Thyroid gland (tissue), 4 donors: ENCODE measurements around the gene FSTL4. TPM values are rescaled to one million over a fixed set of nuclear protein-coding genes. Genes with fewer than 3 reads are reported as not detected.

Source experiments
- DNase-seq, 2 donors: peaks; one replicate each; pipeline ENCODE4 v3.0.0-alpha.2; 2019
- H3K27ac ChIP-seq, 3 donors: fragments of 200-600 bp; sonication (generic); 1 replicate in 2 of 3; 2 replicates in 1 of 3; pipeline ENCODE4 v1.5.1; 2016 to 2019; ENCODE audit warnings: mild to moderate bottlenecking in 1 of 3, moderate library complexity in 1 of 3
- H3K27me3 ChIP-seq: fragments of 200-600 bp; sonication (generic); one replicate; pipeline ENCODE4 v1.5.1; 2019
- H3K36me3 ChIP-seq, 2 donors: fragments of 200-600 bp; sonication (generic); one replicate each; pipeline ENCODE4 v1.5.1; 2016 to 2019
- H3K4me1 ChIP-seq, 2 donors: fragments of 200-600 bp; sonication (generic); one replicate each; pipeline ENCODE4 v1.5.1; 2017 to 2019
- H3K4me3 ChIP-seq, 3 donors: fragments of 200-600 bp; sonication (generic); replicated peaks in 1 of 3; 1 replicate in 2 of 3; 2 replicates in 1 of 3; pipeline ENCODE4 v1.5.1; 2016; ENCODE audit warnings: mild to moderate bottlenecking in 1 of 3
- H3K9me3 ChIP-seq: fragments of 200-600 bp; sonication (generic); one replicate; pipeline ENCODE4 v1.5.1; 2017
- CTCF ChIP-seq, 6 experiments: fragments of 200-600 bp in 3 of 6; fragments of 450-650 bp in 3 of 6; sonication (generic) in 3 of 6; IDR thresholded peaks; one replicate each; pipeline ENCODE4 v1.5.1; 2016 to 2019; ENCODE audit warnings: antibody characterized with exemption in 6 of 6, mild to moderate bottlenecking in 2 of 6, inconsistent platforms in 1 of 6, moderate library complexity in 1 of 6
- POLR2A ChIP-seq, 2 donors: fragments of 450-650 bp; IDR thresholded peaks; one replicate each; pipeline ENCODE4 v1.6.1; 2017; ENCODE audit warnings: antibody characterized with exemption in 2 of 2, mild to moderate bottlenecking in 2 of 2, moderate library complexity in 1 of 2
- WGBS, 2 donors: methylation state at CpG; one replicate each; pipeline ENCODE4 v1.1.5; 2017; 5-methylcytosine and 5-hydroxymethylcytosine counted together
- intact Hi-C: fragments of 100-400 bp; cut with DNase I; formaldehyde crosslinking; loops from one replicate; pipeline ENCODE4 v1.15.1; 2023
- total RNA-seq, 4 donors: library from RNA; depleted of rRNA; stranded (reverse); fragments of >200 nt; gene quantifications; one replicate each; pipeline ENCODE4 v1.2.3, GENCODE V29; 2016

FSTL4 gene
- total RNA-seq, 4 donors from 2014 or later = 0.10 to 0.13 TPM; not detected in 2

GRCh38 chr5:133564921-133565565 lies 47.3 kb downstream of the FSTL4 start:
- 71 to 75% methylated on average over 4 of the region's 4 CpGs for WGBS, 2 donors
- intact Hi-C loops = no loop called here

GRCh38 chr5:133562554-133562953 lies 49.8 kb downstream of the FSTL4 start:
- Histone ChIP-seq H3K4me1 (no peaks in the 10 kb centered on the region), H3K36me3 (no peaks in the 10 kb centered on the region), H3K27me3 (no peaks in the 10 kb centered on the region), H3K4me3 (no peak overlapping the region), H3K9me3 (no peaks in the 10 kb centered on the region), H3K27ac (no peak overlapping the region)
- TF ChIP-seq POLR2A (IDR thresholded peaks at IDR 0.05) = no peak
- TF ChIP-seq CTCF (IDR thresholded peaks at IDR 0.05) = no peak
- intact Hi-C loops = no loop called here
- DNase-seq = no peak
- WGBS, 2 donors = 77 to 78% methylated on average over 10 of the region's 10 CpGs

More at GRCh38 chr5:133564921-133565565, 47.3 kb downstream of the FSTL4 start:
- H3K9me3 ChIP-seq = no peaks in the 10 kb centered on the region
- H3K36me3 ChIP-seq = no peaks in the 10 kb centered on the region
- H3K4me1 ChIP-seq = no peaks in the 10 kb centered on the region
- H3K27me3 ChIP-seq = no peaks in the 10 kb centered on the region
- H3K4me3 ChIP-seq = no peak overlapping the region
- no peak overlapping the region for H3K27ac ChIP-seq
- no peak for DNase-seq
- TF ChIP-seq CTCF (IDR thresholded peaks at IDR 0.05) = no peak
- no peak for TF ChIP-seq POLR2A (IDR thresholded peaks at IDR 0.05)

GRCh38 chr5:133559960-133560359 lies 52.4 kb downstream of the FSTL4 start:
- H3K4me1 ChIP-seq = no peaks in the 10 kb centered on the region
- no peak for DNase-seq

GRCh38 chr5:133556551-133556950 lies 55.8 kb downstream of the FSTL4 start:
- H3K9me3 ChIP-seq = no peaks in the 10 kb centered on the region
- H3K27ac ChIP-seq = no peak overlapping the region
- WGBS, 2 donors = 68 to 86% methylated on average over 4 of the region's 4 CpGs
- H3K27me3 ChIP-seq = no peaks in the 10 kb centered on the region
- no peaks in the 10 kb centered on the region for H3K4me1 ChIP-seq
- no peak for DNase-seq
- H3K4me3 ChIP-seq = no peak overlapping the region
- TF ChIP-seq POLR2A (IDR thresholded peaks at IDR 0.05) (no peak), CTCF (IDR thresholded peaks at IDR 0.05) (no peak)
- H3K36me3 ChIP-seq = no peaks in the 10 kb centered on the region
- intact Hi-C loops = no loop called here

More at GRCh38 chr5:133559960-133560359, 52.4 kb downstream of the FSTL4 start:
- no peak overlapping the region for H3K27ac ChIP-seq
- no peak overlapping the region for H3K4me3 ChIP-seq
- WGBS, 2 donors = 36 to 48% methylated on average over 2 to 5 of the region's 5 CpGs
- TF ChIP-seq POLR2A (IDR thresholded peaks at IDR 0.05) (no peak), CTCF (IDR thresholded peaks at IDR 0.05) (no peak)
- no peaks in the 10 kb centered on the region for H3K36me3 ChIP-seq
- intact Hi-C loops = no loop called here
- H3K9me3 ChIP-seq = no peaks in the 10 kb centered on the region
- H3K27me3 ChIP-seq = no peaks in the 10 kb centered on the region

- TF ChIP-seq CTCF (IDR thresholded peaks at IDR 0.05) = no peak
- TF ChIP-seq POLR2A (IDR thresholded peaks at IDR 0.05) = no peak
- intact Hi-C loops = no loop called here
- H3K27me3 ChIP-seq = no peaks in the 10 kb centered on the region
- H3K4me3 ChIP-seq = no peak overlapping the region
- WGBS, 2 donors = 71% methylated on average over 6 of the region's 6 CpGs
- no peaks in the 10 kb centered on the region for H3K4me1 ChIP-seq
- H3K9me3 ChIP-seq = no peaks in the 10 kb centered on the region
- H3K27ac ChIP-seq = no peak overlapping the region
- DNase-seq = no peak
- no peaks in the 10 kb centered on the region for H3K36me3 ChIP-seq
Measured at GRCh38 chr5:133554279-133554678, 58.1 kb downstream of the FSTL4 start.
